Activated B cell treated with CpG ODN at 0.5 μM for 24 hours (primary cell): ENCODE data around the gene NUDT1. TPM values are rescaled to one million over a fixed set of nuclear protein-coding genes. Genes with fewer than 3 reads are reported as not detected.

Experiments
- ATAC-seq: fragments of 200-7000 bp; cut with Tn5 transposase; one replicate; pipeline ENCODE4 v1.10.0; 2021; ENCODE audit warnings: low read depth, mild to moderate bottlenecking, moderate library complexity
- CTCF ChIA-PET: fragments of 350-600 bp; sonication (Branson Sonifier 250); formaldehyde crosslinking; loops from one replicate; lab custom pipeline; 2021; ENCODE audit warnings: antibody characterized with exemption; lab: Charles Lee
- POLR2A ChIA-PET: fragments of 350-600 bp; sonication (Branson Sonifier 250); formaldehyde crosslinking; loops from one replicate; lab custom pipeline; 2021; ENCODE audit warnings: antibody characterized with exemption; lab: Charles Lee
- DNase-seq: peaks from one replicate; pipeline ENCODE4 v3.0.0; 2022
- H3K27ac Mint-ChIP-seq: one replicate; pipeline ENCODE4 v1.8.0; 2020; ENCODE audit warnings: mixed read lengths
- H3K27me3 Mint-ChIP-seq: one replicate; pipeline ENCODE4 v1.8.0; 2021; ENCODE audit warnings: mixed read lengths
- H3K36me3 Mint-ChIP-seq: one replicate; pipeline ENCODE4 v1.8.0; 2021; ENCODE audit warnings: low read depth, mixed read lengths
- H3K4me1 Mint-ChIP-seq: one replicate; pipeline ENCODE4 v1.8.0; 2021; ENCODE audit warnings: mixed read lengths
- H3K4me3 Mint-ChIP-seq: one replicate; pipeline ENCODE4 v1.8.0; 2020; ENCODE audit warnings: mild to moderate bottlenecking, mixed read lengths
- H3K9me3 Mint-ChIP-seq: one replicate; pipeline ENCODE4 v1.8.0; 2020; ENCODE audit warnings: mixed read lengths
- intact Hi-C: fragments of 100-400 bp; cut with micrococcal nuclease; formaldehyde crosslinking; loops from one replicate; pipeline ENCODE4 v1.15.1; 2024
- total RNA-seq: library from RNA; stranded (reverse); gene quantifications from 2 replicates; pipeline ENCODE4 v1.2.3, GENCODE V29; 2022
- TF ChIP-seq, protein P1 (sequence below): fragments of 200-600 bp; IDR thresholded peaks from one replicate; pipeline ENCODE4 v1.8.0; 2022; ENCODE audit warnings: antibody characterized with exemption, mild to moderate bottlenecking

Gene NUDT1
- total RNA-seq, 1 donor from 2014 or later, result 38.0 TPM

DNA sequence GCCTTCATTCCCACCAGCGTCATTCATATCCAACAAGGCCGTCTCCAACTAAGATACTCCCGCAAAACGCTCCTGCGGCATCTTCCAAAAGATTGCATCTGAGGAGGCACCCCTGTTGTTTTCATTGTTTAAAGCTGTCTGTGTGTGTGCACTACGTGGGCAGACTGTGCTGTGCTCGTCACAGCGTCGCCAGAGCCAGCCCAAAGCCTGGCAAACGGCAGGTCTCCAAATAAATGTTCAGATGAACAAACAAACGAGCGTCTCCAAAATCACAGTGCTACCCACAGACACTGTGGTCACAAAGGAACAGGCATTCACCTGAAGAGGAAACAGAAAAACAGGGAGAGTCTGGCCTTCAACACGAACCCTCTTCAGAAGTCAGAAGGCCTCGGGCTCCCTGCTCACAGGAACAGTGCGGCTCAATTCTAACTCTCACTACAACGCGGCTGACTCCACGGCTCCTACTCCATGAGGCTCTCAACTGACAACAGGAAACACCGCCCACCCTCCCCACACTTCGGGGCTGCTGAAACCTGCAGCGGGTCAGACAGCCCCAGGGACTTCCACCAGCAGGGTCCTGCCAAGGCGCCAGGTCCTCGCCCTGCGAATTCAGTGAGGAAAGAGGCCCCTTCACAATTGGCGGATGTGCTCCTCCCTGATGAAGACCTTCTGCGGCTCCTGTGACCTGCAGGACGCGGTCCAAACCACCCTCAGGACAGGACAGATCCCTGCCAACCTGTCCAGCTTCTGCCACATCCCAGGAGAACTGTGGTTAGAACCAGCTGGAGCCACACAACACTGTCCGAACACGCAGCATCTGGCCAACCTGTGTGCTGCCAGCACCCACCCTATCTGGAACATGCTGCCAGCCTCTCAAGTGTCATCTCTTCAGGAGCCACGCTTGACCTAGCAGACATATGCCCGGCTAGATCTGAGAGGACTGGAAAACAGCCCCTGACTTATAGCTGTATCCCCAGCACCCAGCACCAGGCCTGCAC is 45.3 kb upstream of the NUDT1 start:
- peaks cover 54% of the 10 kb centered on the region for H3K36me3 Mint-ChIP-seq
- CTCF ChIA-PET, result no interaction called here

DNA sequence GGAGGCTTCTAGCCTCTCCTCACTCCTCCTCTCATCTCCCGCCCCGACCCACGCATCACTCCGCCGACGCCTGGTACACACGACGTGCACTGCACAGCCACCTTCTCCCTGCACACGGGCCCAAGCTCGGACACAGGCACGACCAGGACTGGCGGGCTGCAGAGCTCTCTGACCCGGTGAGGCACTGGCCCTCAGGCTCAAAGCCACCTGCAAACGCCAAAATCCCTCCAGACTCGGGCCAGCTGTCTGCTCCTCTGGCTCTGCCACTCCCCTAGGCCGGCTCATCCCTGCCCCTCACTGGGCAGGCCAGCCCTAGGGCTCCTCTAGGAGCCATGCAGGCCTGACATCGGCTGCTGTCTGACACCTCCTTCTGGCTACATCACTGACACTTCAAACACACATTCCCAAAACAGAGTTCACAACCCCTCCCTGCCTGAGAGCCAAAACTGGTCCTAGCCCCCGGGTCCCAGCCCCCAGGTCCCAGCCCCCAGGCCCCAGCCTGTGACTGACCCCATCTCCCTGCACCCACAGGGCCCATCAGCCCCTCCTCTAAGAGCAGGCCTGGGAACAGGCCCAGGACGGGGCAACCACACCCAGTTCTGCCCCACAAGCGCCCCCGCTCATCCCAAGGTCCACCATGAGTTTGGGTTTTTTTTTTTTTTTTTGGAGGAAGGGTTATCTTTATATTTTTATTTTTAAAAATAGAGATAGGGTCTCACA is 44.4 kb upstream of the NUDT1 start:
- H3K27ac Mint-ChIP-seq, result no peak overlapping the region
- POLR2A ChIA-PET, result no interaction called here

More for the DNA sequence above, 45.3 kb upstream of the NUDT1 start:
- Mint-ChIP-seq H3K27ac (no peak overlapping the region), H3K9me3 (no peaks in the 10 kb centered on the region), H3K27me3 (no peaks in the 10 kb centered on the region), H3K4me3 (no peak overlapping the region), H3K4me1 (no peaks in the 10 kb centered on the region)
- DNase-seq (peak; percentile 11), ATAC-seq (no peak)
- POLR2A ChIA-PET, result no interaction called here
- intact Hi-C loops, result no loop called here
- TF ChIP-seq, protein P1, sequence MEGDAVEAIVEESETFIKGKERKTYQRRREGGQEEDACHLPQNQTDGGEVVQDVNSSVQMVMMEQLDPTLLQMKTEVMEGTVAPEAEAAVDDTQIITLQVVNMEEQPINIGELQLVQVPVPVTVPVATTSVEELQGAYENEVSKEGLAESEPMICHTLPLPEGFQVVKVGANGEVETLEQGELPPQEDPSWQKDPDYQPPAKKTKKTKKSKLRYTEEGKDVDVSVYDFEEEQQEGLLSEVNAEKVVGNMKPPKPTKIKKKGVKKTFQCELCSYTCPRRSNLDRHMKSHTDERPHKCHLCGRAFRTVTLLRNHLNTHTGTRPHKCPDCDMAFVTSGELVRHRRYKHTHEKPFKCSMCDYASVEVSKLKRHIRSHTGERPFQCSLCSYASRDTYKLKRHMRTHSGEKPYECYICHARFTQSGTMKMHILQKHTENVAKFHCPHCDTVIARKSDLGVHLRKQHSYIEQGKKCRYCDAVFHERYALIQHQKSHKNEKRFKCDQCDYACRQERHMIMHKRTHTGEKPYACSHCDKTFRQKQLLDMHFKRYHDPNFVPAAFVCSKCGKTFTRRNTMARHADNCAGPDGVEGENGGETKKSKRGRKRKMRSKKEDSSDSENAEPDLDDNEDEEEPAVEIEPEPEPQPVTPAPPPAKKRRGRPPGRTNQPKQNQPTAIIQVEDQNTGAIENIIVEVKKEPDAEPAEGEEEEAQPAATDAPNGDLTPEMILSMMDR, result no peak

DNA sequence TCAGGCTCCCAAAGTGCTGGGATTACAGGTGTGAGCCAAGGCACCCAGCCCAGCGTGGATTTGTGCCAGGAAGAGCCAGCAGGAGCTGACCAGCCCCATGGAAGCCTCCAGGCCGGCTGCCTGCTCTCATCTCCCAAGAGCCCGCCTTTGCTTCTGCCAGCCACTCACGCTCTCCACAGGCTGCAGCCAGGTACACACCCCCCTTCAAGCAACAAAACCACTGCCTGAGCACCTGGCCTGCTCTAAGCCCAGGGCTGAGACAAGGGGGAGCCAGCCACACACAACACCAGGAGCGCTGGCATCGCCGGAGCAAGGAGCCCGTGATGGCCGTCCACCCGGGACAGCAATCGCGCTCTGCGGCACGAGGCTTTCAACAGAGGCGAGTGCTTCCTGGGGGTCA is 43.8 kb upstream of the NUDT1 start:
- Mint-ChIP-seq H3K27me3 (no peaks in the 10 kb centered on the region), H3K27ac (no peak overlapping the region), H3K36me3 (peaks cover 50% of the 10 kb centered on the region), H3K9me3 (no peaks in the 10 kb centered on the region), H3K4me3 (no peak overlapping the region), H3K4me1 (peaks cover 2% of the 10 kb centered on the region)
- intact Hi-C loops, result no loop called here
- POLR2A ChIA-PET, result no interaction called here
- DNase-seq, result no peak
- TF ChIP-seq, protein P1, result no peak
- CTCF ChIA-PET, result no interaction called here
- no peak for ATAC-seq

More for the DNA sequence above, 44.4 kb upstream of the NUDT1 start:
- Mint-ChIP-seq H3K36me3 (peaks cover 51% of the 10 kb centered on the region), H3K27me3 (no peaks in the 10 kb centered on the region), H3K9me3 (no peaks in the 10 kb centered on the region), H3K4me3 (no peak overlapping the region), H3K4me1 (no peaks in the 10 kb centered on the region)
- TF ChIP-seq, protein P1, result no peak
- intact Hi-C loops, result no loop called here
- CTCF ChIA-PET, result no interaction called here
- no peak for ATAC-seq
- no peak for DNase-seq

DNA sequence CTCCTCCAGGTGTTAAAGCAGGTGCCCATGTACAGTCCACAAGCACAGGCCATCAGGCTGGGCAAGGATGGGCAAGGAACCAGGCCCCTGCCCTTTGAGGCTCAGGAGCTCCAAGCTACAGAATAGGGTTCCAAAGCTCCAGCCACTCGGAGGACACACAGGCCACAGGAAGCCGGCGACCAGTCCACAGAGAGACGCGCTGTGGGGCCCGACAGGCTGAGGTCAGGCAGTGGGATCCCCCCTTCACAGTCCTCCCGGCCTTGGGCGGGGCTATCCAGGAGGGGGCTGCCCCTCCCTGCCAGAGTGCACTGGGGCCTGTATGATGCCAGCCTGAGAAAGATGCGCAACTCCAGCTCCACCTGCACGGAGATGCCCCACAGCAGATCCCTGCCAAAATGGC is 43.3 kb upstream of the NUDT1 start:
- H3K27me3 Mint-ChIP-seq, result no peaks in the 10 kb centered on the region
- H3K36me3 Mint-ChIP-seq, result peaks cover 47% of the 10 kb centered on the region
- ChIA-PET CTCF (no interaction called here), POLR2A (no interaction called here)
- no peak overlapping the region for H3K27ac Mint-ChIP-seq
- H3K4me3 Mint-ChIP-seq, result no peak overlapping the region
- TF ChIP-seq, protein P1, result no peak
- no peak for ATAC-seq
- no peak for DNase-seq
- H3K9me3 Mint-ChIP-seq, result no peaks in the 10 kb centered on the region
- H3K4me1 Mint-ChIP-seq, result peaks cover 7% of the 10 kb centered on the region
- intact Hi-C loops, result no loop called here

DNA sequence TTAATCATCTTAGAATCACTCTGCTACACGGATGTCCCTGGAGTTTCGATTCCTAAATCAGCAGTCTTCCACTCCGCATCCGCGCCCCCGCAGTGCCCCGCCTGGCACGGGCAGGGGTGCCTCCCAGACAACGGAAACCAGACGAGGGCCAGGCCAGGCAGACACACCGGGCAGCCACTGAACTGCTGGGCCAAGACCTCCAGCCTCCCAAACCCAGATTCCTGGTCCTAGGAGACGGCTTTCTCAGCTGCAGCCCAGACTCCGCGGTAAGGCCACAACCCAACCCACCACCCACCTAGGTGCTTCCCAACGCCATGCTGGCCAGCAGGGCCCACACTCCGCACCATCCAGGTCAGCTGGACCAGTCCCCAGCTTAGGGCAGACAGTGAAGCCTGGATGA is 42.5 kb upstream of the NUDT1 start:
- H3K27me3 Mint-ChIP-seq, result no peaks in the 10 kb centered on the region
- DNase-seq, result no peak
- intact Hi-C loops, result no loop called here
- H3K9me3 Mint-ChIP-seq, result no peaks in the 10 kb centered on the region
- ATAC-seq, result no peak
- H3K27ac Mint-ChIP-seq, result no peak overlapping the region
- peaks cover 15% of the 10 kb centered on the region for H3K4me1 Mint-ChIP-seq
- TF ChIP-seq, protein P1, result no peak
- ChIA-PET CTCF (no interaction called here), POLR2A (no interaction called here)
- peaks cover 43% of the 10 kb centered on the region for H3K36me3 Mint-ChIP-seq
- no peak overlapping the region for H3K4me3 Mint-ChIP-seq
